SK-MEL-5 (cell line): Measurements from ENCODE around the gene DMBX1. TPM values are rescaled to one million over a fixed set of nuclear protein-coding genes. Genes with fewer than 3 reads are reported as not detected.
A peak's percentile ranks its signal among the peaks of the same experiment; 100 is the strongest.

ENCODE experiments used
- DNase-seq: peaks from one replicate; pipeline ENCODE4 v3.0.0-alpha.2; 2016; ENCODE audit warnings: low read depth, low spot score
- in situ Hi-C: cut with HindIII; loops from 2 replicates; pipeline ENCODE4 v1.10.0; 2016; ENCODE audit warnings: low sequenced_read_pairs, high pct_unique_total_duplicates, low pct_unique_long_range_greater_than_20kb
- polyA plus RNA-seq, 2 experiments: library from polyadenylated mRNA; depleted of rRNA; stranded (reverse); fragments of >200 nt; gene quantifications; 2 replicates each; pipeline ENCODE4 v1.2.3, GENCODE V29; 2015
- total RNA-seq: library from RNA; depleted of rRNA; stranded (reverse); fragments of >200 nt; shearing (Covaris generic); gene quantifications from 2 replicates; pipeline ENCODE4 v1.2.3, GENCODE V29; 2014; rRNA removed

The DMBX1 gene
- 0.03 TPM in 1 of 2 replicates, not detected in the other for total RNA-seq
- polyA plus RNA-seq (2015; cell fraction: cytosol; rRNA removed): 0.64 and 0.70 TPM in 2 replicates
- polyA plus RNA-seq (2015; cell fraction: nucleus; rRNA removed): 0.07 and 0.23 TPM in 2 replicates

DNA sequence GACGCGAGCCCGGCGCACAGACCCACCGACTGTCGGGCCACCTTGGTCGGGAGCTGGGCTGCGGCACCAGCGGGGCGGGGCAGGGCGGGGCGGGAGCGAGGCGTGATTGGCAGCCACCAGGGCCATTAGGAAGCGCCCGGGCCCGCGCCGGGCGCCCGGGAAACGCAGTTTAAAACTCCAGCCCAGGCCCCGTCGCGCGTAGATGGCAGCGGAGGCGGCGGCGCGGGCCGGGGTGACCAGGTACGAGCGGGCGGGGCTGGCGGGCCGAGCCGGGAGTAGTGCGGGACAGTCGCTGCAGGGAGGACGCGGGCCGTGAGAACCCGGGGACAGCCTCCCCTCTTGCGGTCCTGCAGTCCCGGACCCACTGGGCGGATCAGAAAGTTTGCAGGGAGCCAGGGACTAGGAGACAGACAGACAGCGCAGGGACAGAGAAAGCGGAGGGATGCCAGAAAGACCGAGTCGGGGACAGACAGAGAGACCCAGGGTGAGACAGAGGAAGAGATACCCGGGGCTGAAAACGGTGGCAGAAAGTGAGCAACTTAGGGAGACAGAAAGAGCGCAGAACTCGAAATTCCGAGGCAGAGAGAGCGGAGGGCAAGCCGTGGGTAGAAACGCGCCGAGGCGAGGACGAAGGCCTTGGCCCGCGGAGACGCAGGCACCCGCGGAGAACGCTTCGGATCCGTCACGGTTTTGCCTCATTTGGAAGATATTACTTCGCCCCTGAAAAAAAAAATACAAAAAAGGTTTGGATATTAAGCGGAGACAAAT is at the start of gene DMBX1:
Gene DMBX1 (plus strand): TSS at position 199 of the 768 bp plus-strand sequence. CDS start 17,175 bp downstream, outside the sequence.
- DNase-seq: peak; percentile 32
- in situ Hi-C loops: no loop called here

DNA sequence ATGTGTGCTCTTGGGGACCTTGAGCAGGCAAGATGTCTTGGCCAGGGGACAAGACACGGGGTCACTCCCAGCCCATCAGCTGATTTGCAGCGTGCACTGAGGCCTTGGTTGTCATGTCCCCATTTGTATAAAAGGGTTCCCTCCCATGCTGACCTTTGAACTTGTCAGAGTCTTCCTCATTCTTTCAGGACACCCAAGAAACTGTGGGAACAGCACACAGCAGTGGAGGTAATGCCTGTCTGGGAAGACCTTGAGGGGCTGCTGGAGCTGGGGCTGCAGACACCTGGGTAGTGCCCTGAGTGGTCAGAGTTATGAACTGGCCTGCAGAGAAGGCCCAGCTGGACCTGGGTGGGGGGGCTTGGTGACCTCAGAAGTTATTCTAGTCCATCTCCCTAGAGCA is 49.2 kb upstream of the DMBX1 start:
- DNase-seq: no peak
- in situ Hi-C loops: no loop called here

DNA sequence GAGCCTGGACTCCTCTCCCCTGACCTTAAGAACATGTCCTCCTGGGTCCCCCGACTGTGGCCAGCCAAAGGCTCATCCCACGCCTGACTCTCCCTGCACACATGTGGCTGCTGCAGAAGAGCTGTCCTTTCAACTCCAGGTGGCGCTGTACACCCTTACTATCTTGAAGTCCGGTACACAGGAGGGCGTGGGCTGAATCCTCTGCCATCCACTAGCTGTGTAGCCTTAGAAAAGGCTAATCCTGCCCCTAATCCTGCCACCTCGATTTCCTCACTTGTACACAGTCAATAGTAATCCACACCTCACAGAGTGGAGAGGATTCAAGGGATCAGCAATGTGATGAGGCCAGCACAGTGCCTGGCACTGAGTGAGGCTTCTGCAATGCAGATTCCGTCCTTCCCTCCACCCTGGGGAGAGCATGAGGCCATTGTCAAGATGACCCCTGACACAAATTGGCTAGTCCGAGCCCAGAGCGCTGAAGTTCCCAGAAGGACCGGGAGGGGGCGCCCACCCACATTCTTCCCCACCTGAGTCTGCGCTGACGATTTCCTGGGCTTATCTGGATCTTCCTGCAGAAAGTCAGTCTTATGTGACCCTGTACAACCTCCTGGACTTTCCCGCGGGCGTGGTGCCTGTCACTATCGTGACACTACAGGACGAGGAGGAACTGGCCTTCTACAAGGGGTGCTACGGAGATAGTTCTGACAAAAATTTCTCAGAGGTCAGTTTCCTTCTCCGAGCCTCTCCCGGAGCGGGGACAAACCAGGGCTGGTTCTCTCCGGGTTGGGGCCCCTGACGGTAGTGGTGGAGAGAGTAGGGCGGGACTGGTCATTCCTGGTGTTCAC is 47.1 kb upstream of the DMBX1 start:
- DNase-seq: peak; percentile 94
- in situ Hi-C loops: no loop called here

DNA sequence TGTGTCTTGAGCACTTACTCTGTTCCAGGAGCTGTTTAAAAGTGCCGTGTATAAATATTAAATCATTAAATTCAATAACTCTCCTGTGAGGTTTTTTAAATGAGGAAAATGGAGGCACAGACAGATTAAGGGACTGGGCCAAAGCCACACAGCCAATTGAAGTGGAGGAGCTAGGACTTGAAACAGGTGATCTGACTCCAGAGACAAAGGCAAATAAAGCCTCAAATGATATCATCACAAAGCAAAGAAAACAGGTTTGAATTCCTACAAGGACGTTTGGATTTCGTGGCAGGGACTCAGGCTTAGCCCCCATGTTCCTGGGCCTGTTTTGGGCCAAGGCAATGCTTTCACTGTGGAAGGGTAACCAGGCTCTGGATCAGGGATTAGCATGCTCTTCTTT is 45.2 kb upstream of the DMBX1 start:
- DNase-seq: no peak
- in situ Hi-C loops: no loop called here

DNA sequence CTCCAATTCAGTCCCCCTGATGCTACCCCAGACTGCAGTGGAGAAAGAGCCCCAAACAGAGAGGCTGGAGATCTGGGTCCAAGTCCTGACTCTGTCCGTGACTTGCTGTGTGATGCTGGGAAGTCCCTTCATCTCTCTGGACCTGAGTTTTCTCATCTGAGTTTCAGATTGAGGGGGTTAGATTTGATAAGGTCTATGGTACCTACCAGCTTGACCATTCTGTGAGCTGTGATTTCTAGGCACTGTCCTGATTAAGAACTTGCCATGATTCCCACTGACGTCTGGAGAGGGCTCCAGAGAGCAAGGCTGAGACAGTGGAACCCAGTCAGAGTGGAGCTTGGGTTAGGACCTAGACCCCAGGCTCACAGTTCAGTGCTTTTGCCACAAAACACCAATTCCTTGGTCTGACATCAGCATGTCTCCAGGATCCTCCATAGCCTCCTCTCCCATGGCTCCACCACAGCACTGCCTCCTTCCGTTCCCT is 43.8 kb upstream of the DMBX1 start:
- DNase-seq: no peak
- in situ Hi-C loops: no loop called here

DNA sequence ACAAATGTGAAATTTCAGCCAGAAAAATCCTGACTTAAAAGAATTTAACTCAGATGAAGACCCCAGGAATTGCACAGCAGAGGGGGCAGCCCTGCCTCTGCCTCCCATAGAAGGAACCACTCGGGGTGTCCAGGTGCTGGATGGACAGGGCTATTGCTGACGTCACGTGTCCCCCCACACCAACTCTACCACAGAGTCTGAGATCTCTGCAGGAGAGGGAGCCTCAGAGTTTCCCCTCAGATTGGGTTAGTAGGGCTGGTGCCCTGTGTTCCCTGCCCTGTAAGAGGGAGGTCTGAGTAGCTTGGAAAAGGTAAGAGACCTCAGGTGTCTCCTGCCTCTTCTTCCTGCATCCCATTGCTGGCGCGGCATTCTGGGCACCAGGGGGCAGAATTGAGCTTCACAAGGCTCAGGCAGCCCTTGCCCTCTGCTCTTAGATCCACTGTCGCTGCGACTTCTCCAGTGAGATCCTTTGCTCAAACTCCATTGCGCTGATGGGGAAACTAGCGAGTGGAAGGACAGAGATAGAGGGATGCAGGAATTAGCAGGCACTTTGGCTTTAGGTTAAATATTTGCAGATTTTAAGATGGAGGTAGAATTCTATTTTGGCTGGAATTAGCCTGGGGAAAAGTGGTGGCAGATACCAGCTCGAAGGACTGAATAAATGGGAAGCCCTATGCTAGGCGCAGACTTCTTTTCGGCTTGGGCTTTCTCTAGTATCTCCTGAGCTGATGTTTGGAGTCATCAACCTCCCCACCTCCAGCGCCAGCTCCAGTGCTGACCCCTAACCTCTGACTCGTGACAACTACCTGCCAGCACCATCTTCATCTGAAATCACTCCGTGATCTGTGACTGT is 42.8 kb upstream of the DMBX1 start:
- peak; percentile 68 for DNase-seq
- in situ Hi-C loops: no loop called here

DNA sequence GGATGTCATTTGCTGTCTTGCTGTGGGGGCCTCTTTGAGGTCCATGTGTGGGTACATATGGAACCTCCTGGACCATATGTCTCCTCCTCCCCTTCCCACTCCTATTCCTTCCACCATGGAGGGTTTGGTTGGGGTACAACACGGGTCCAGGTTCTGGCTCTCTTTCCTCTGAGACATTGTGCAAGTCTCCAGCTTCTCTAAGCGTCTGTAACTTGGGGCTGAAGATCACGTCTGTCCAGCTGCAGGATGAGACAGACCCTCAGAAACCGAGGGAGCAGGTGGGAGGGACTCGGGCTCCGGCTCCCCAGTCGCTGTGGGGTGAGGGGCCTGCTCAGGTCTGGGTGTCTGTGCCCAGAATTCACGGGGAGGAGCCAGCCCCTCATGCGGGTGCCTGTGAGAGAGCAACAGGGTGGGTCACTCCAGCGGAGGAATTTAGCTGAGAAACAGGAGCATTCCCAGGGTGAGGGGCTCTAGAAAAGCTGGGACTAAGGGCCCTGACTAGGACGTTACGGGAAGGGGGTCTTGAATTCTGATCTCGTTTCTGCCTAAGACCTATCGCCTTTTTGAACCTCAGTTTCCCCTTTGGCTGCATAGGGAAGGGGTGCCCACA is 42.0 kb upstream of the DMBX1 start:
- DNase-seq: no peak
- in situ Hi-C loops: no loop called here

DNA sequence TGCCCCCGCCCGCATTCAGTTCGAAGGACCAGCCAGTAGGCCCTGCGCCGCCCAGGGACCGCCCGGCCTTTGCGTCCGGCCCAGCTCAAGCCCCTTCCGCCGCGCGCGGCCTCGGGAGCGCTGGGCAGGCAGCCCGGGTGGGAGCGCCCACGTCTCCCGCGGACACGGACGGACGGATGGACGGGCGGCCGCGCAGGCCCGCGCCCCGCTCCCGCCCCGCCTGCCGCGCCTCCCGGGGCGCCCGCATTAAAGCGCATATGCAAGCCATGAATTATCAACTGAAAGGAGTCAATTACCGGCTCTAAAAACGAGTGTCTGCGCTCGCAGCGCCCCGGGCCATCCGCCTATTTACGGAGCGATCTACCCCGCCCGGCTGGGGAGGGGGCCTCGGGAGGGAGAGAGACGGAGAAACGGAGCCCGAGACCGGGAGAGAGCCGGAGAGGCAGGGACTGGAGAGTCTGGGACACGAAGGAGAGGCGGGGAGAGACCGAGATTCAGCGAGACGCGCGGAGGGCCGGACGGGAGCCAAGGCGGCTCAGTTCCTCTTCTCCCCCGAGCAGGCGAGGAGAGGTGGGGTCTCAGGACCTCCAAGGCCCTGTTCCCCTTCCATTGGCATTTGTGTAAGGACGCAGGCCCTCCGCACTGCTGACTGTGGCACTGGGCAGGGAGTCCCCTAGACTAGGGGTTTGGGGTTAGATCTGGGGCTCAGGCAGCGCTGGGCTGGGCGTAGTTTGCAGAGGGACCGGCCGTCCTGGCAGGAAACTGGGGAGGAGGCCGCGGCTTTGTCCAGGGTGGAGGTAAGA is 41.3 kb upstream of the DMBX1 start:
- in situ Hi-C loops: no loop called here
- DNase-seq: no peak

DNA sequence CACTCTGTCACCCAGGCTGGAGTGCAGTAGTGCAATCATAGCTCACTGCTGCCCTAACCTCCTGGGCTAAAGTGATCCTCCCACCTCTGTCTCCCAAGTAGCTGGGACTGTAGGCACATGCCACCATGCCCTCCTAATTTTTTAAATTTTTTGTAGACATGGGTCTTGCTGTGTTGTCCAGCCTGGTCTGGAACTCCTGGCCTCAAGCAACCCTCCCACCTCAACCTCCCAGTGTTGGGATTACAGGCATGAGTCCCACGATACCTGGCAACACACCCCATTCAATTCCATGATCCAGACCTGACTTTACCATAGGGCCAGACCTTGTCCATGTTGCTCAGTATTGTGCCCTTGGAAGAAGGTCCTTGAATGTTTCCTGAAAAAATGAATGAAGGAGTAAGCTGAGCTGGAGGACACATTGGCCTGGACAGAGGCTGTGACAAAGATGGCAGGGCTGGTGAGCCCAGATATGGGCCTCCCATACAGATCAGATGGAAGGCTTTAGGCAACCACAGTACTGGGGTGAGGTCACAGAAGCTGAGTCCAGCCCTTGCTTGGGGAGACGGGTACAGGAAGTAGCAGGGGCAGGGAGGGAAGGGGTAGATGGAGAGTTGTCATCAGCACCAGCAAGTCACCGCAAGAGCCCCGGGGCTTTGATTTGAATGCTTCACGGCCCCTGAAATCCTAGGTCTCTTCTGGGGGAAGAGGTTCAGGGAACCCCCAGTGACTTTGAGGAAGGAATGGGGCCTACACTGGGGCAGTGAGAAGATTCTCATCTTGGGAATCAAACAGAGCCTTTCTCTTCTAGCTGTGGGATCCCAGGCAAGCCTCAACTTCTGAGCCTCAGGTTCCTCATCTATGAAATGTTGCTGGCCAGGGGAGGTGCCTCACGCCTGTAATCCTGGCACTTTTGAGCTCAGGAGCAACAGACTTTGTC is 40.1 kb upstream of the DMBX1 start:
- in situ Hi-C loops: no loop called here
- DNase-seq: no peak

DNA sequence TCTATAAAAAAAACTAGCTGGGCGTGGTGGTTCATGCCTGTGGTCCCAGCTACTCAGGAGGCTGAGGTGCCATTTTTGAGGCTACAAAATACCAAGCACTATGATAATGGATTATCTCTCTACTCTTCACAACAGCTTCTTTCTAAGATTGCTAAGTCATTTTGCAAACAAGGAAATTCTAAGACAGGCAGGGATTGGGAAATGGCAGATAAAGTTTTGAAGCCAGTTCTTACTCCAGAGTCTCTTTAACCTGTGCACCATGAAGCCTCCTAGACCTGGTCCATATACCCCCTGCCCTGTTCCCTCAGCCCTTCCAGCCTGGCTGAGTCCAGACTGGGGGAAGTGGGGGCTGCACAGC is 39.5 kb upstream of the DMBX1 start:
- in situ Hi-C loops: no loop called here
- no peak for DNase-seq

DNA sequence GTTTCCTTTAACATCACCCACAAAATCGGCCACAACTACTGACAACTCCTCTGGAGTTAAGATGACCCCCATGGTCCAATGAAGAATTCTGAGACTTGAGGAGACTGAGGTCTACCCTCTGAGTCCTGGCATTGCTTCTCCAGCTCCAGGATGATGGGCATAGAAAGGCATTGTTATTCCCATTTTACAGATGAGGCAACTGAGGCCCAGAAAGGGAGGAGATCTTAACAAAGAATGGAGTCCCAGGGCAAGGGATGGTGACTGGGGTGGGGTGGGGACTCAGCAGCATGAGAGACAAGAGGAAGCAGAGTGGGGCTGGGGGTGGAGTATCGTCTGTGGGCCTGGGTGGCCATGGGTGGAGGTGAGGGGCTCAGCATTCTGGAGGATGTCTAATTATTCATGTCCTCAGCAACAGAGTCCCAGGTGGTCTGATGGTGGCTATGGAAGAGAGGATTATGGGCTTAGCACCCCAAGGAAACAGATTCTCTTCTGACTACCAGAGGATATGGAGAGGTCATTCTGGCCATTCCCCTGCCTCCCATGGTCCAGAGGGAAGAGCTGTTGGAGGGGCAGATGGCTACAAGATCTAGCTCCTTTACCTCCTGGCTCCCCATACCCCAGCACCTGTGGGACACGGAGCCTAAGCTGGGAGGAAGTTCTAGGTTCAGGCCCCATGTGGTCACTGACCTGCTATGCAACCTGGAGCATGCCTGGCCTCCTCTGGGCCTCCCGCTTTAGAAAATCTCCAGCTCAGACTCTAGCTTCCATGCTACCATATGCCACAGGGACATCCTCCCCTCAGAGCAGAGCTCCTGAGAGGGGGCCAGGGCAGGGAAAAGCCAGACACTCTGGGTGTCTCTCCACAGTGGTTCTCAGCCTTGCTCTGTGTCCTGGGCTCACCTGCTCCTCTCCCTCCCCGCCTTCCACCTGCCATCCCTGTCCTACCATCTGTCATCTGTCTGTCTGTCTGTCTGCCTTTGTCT is 37.4 kb upstream of the DMBX1 start:
- in situ Hi-C loops: no loop called here
- no peak for DNase-seq

DNA sequence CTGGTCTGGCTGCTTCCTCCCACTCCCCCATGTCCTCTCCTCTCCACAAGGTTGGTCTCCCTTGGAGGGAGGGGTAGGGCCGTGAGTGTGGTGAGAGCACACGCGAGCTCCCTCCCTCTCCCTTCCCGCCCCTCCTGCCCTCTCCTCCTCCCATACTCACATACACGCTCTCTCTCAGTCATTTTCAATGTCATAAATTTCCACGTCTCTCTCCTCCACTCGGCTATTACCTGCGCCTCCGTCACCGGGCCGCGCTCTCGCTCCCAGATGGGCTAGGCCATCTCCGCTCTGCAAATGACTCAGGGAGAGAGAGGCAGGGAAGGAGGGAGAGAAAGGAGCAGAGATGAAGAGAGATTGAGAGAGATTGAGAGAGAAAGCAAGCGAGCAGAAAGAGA is 36.7 kb upstream of the DMBX1 start:
- no peak for DNase-seq
- in situ Hi-C loops: no loop called here

DNA sequence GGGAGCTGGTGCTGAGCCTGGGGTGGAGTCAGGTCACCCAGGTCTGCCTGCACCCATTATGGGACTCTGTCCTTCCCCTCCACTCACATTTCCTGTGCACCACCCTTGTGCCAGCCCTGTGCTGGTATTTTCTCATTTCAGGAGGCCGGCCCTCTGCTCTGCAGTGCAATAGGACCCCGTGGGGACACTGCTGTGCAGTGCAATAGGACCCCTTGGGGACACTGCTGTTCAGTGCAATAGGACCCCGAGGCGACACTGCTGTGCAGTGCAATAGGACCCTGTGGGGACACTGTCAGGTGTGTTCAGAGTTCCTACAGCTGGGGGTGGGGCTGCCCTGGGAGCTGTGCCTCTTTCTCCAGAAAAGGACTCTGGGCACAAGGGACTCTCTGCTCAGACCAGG is 36.2 kb upstream of the DMBX1 start:
- in situ Hi-C loops: no loop called here
- DNase-seq: no peak

DNA sequence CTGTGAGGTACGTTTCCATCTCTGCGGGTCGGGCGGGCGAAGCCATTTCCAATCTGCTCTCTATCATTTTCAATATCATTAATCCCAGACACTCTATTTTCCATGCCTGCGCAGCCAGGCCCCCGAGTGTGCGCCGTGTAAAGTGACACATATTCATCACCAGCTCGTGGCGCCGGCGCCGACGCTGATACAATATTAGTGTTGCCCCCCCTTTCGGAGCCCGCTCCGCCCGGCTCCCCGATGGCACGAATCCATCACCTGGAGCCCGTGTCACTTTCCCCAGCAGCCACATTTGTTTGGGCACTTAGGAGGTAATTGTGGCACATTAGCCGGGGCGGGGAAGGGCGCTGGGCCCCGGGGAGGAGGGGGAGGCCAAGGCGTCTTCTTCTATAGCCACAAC is 33.7 kb upstream of the DMBX1 start:
- DNase-seq: no peak
- in situ Hi-C loops: no loop called here
